ENCODE results near the gene CCSER1.

DNA sequence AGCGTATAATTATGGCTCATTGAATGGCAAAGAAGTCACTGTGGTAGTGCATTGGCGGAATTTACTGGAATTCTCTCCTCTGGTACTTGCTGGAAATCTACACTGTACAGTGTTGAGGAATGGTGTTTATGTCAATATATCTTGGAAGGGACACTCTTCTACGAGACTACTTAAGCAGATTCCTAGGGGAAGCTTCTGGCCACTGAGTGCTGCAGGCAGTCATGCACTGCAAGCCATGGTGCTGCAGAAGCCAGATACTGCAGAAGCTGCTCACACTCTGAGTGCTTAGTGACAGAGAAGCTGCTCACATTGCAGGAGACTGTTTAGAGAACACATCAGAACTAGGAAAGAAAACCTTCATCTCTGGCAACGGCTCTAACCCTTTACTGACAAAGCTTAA is 725.0 kb downstream of the CCSER1 start:
- TF ChIP-seq POLR2AphosphoS5 (IDR thresholded peaks at IDR 0.05; ENCODE audit: borderline replicate concordance, low read depth, low read length) (no peak), EZH2 (IDR thresholded peaks at IDR 0.05) (no peak)

Data from SK-N-MC (cell line).